ENCODE measurements around the gene TEX11. TPM values are rescaled to one million over a fixed set of nuclear protein-coding genes. Genes with fewer than 3 reads are reported as not detected.
A peak's percentile ranks its signal among the peaks of the same experiment; 100 is the strongest.

The TEX11 gene
- total and polyA plus RNA-seq, 8 donors = 0.18 to 4.6 (median 1.6) TPM; not detected in 5

- H3K9me3 ChIP-seq = no peaks in the 10 kb centered on the region
- H3K4me3 ChIP-seq = no peak overlapping the region
- peaks cover 0 to 9% (median 0%) of the 10 kb centered on the region in 3 donors for H3K27me3 ChIP-seq
- no peaks in the 10 kb centered on the region for H3K4me1 ChIP-seq
- intact Hi-C loops (cut with DNase I; ENCODE audit: low total_unique reads) = no loop called here
- 41 to 77% (median 66%) methylated on average over 1 of the region's 1 CpG for WGBS, 5 donors
- H3K36me3 ChIP-seq = no peaks in the 10 kb centered on the region
- DNase-seq = no peak
- H3K27ac ChIP-seq = no peak overlapping the region
- no peak for TF ChIP-seq POLR2A (IDR thresholded peaks at IDR 0.05)
- no peak for TF ChIP-seq POLR2AphosphoS5 (IDR thresholded peaks at IDR 0.05)
- TF ChIP-seq EP300 (IDR thresholded peaks at IDR 0.05) = no peak
- TF ChIP-seq CTCF (IDR thresholded peaks at IDR 0.05) = no peak
These were observed 286.8 kb downstream of the TEX11 start for GRCh38 chrX:70621743-70622142.

- Histone ChIP-seq H3K36me3 (no peaks in the 10 kb centered on the region), H3K4me3 (no peak overlapping the region), H3K27ac (no peak overlapping the region), H3K9me3 (no peaks in the 10 kb centered on the region), H3K4me1 (no peaks in the 10 kb centered on the region), H3K27me3 (peaks cover 0 to 3% (median 0%) of the 10 kb centered on the region in 3 donors)
- intact Hi-C loops (cut with DNase I; ENCODE audit: low total_unique reads) = no loop called here
- DNase-seq = no peak
- WGBS, 5 donors = 81 to 96% (median 88%) methylated on average over 5 of the region's 5 CpGs
- TF ChIP-seq POLR2AphosphoS5 (IDR thresholded peaks at IDR 0.05) (no peak), POLR2A (IDR thresholded peaks at IDR 0.05) (no peak), EP300 (IDR thresholded peaks at IDR 0.05) (no peak), CTCF (IDR thresholded peaks at IDR 0.05) (no peak)
These were observed 290.0 kb downstream of the TEX11 start for GRCh38 chrX:70618467-70618866.

- WGBS, 5 donors = 64 to 70% (median 66%) methylated on average over 4 to 5 of the region's 5 CpGs
- peaks cover 0 to 3% (median 0%) of the 10 kb centered on the region in 3 donors for H3K27me3 ChIP-seq
- no peak overlapping the region for H3K27ac ChIP-seq
- DNase-seq = peak in 1 of 2 donors; percentile 5
- H3K4me1 ChIP-seq = no peaks in the 10 kb centered on the region
- TF ChIP-seq POLR2A (IDR thresholded peaks at IDR 0.05) (no peak), EP300 (IDR thresholded peaks at IDR 0.05) (no peak), POLR2AphosphoS5 (IDR thresholded peaks at IDR 0.05) (no peak), CTCF (IDR thresholded peaks at IDR 0.05) (no peak)
- H3K36me3 ChIP-seq = no peaks in the 10 kb centered on the region
- no peaks in the 10 kb centered on the region for H3K9me3 ChIP-seq
- H3K4me3 ChIP-seq = no peak overlapping the region
- intact Hi-C loops (cut with DNase I; ENCODE audit: low total_unique reads) = no loop called here
These were observed 295.2 kb downstream of the TEX11 start for GRCh38 chrX:70613295-70613694.

- no peaks in the 10 kb centered on the region for H3K36me3 ChIP-seq
- H3K9me3 ChIP-seq = no peaks in the 10 kb centered on the region
- intact Hi-C loops (cut with DNase I; ENCODE audit: low total_unique reads) = no loop called here
- no peaks in the 10 kb centered on the region for H3K4me1 ChIP-seq
- DNase-seq = no peak
- H3K27me3 ChIP-seq = no peaks in the 10 kb centered on the region
- no peak overlapping the region for H3K4me3 ChIP-seq
- 21 to 50% (median 39%) methylated on average over 1 of the region's 1 CpG for WGBS, 5 donors
- H3K27ac ChIP-seq = no peak overlapping the region
- no peak for TF ChIP-seq POLR2AphosphoS5 (IDR thresholded peaks at IDR 0.05)
- TF ChIP-seq CTCF (IDR thresholded peaks at IDR 0.05) = no peak
- no peak for TF ChIP-seq EP300 (IDR thresholded peaks at IDR 0.05)
- TF ChIP-seq POLR2A (IDR thresholded peaks at IDR 0.05) = no peak
These were observed 303.2 kb downstream of the TEX11 start for GRCh38 chrX:70605352-70605751.

All from stomach (tissue), 9 donors.